ENCODE results near the gene SLC12A1. TPM values are rescaled to one million over a fixed set of nuclear protein-coding genes. Genes with fewer than 3 reads are reported as not detected.
A peak's percentile ranks its signal among the peaks of the same experiment; 100 is the strongest.

The SLC12A1 gene
- total and polyA plus RNA-seq, 5 donors from 2014 or later: not detected

DNA sequence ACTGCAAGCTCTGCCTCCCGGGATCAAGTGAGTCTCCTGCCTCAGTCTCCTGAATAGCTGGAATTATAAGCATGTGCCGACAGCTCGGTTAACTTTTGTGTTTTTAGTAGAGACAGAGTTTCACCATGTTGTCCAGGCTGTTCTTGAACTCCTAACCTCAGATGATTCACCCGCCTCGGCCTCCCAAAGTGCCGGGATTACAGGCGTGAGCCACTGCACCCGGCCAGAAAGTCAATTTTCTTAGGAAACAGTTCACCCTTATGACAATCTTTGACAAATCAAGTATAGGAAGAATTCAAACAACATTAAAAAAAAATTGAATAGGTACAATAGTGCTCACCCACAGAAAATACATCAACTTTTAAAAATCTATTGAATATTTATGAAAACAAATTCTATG lies 101.5 kb downstream of the SLC12A1 start:
- Mint-ChIP-seq H3K36me3 (no peaks in the 10 kb centered on the region), H3K4me1 (peaks cover 0 to 4% (median under 1%) of the 10 kb centered on the region in 4 donors)
- H3K4me3 ChIP-seq (ENCODE audit: low read depth, low read length): no peak overlapping the region

DNA sequence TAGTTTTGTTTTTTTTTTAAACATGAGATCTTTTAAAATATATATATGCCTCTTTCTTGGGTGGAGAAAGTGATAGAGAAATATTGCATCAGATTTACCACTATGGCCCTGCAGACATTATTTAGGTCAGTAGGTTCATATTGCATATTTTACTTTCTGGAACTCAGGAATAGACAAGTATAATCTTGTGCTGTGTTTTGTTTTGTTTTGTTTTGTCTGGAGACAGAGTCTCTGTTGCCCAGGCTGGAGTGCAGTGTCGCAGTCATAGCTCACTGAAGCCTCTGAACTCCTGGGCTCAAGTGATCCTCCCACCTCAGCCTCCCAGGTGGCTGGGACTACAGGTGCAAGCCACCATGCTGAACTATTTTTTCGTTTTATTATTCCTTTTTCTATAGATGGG lies 103.6 kb downstream of the SLC12A1 start:
- Histone ChIP-seq H3K27me3 (ENCODE audit: control insufficient read depth, insufficient read depth, low read length) (no peaks in the 10 kb centered on the region), H3K27ac (ENCODE audit: insufficient read depth, low read length, poor library complexity, severe bottlenecking) (no peak overlapping the region), H3K36me3 (ENCODE audit: control insufficient read depth, insufficient read depth, low read length) (no peaks in the 10 kb centered on the region), H3K4me3 (ENCODE audit: low read depth, low read length) (no peak overlapping the region), H3K4me1 (ENCODE audit: control insufficient read depth, insufficient read depth, low read length, poor library complexity, severe bottlenecking) (no peaks in the 10 kb centered on the region), H3K9me3 (ENCODE audit: control insufficient read depth in 2 of 2, low read length in 2 of 2) (no peaks in the 10 kb centered on the region)
- peaks cover 13% of the 10 kb centered on the region for H3K27me3 Mint-ChIP-seq
- no peak overlapping the region for H3K4me3 Mint-ChIP-seq
- DNase-seq (no peak), ATAC-seq (ENCODE audit: low read depth in 2 of 2) (no peak)
- H3K9me3 Mint-ChIP-seq: no peaks in the 10 kb centered on the region
- H3K27ac Mint-ChIP-seq: no peak overlapping the region
- H3K4me1 Mint-ChIP-seq: peaks cover 0 to 4% (median 0%) of the 10 kb centered on the region in 4 donors
- no peaks in the 10 kb centered on the region for H3K36me3 Mint-ChIP-seq

More for the DNA sequence above, 101.5 kb downstream of the SLC12A1 start:
- ATAC-seq (ENCODE audit: low read depth in 2 of 2): no peak
- no peak for DNase-seq
- Histone ChIP-seq H3K9me3 (ENCODE audit: control insufficient read depth in 2 of 2, low read length in 2 of 2) (no peaks in the 10 kb centered on the region), H3K27ac (ENCODE audit: insufficient read depth, low read length, poor library complexity, severe bottlenecking) (no peak overlapping the region), H3K4me1 (ENCODE audit: control insufficient read depth, insufficient read depth, low read length, poor library complexity, severe bottlenecking) (no peaks in the 10 kb centered on the region), H3K36me3 (ENCODE audit: control insufficient read depth, insufficient read depth, low read length) (no peaks in the 10 kb centered on the region), H3K27me3 (ENCODE audit: control insufficient read depth, insufficient read depth, low read length) (no peaks in the 10 kb centered on the region)
- H3K9me3 Mint-ChIP-seq: no peaks in the 10 kb centered on the region
- H3K27me3 Mint-ChIP-seq: peaks cover 13% of the 10 kb centered on the region
- H3K27ac Mint-ChIP-seq: no peak overlapping the region
- H3K4me3 Mint-ChIP-seq: no peak overlapping the region

DNA sequence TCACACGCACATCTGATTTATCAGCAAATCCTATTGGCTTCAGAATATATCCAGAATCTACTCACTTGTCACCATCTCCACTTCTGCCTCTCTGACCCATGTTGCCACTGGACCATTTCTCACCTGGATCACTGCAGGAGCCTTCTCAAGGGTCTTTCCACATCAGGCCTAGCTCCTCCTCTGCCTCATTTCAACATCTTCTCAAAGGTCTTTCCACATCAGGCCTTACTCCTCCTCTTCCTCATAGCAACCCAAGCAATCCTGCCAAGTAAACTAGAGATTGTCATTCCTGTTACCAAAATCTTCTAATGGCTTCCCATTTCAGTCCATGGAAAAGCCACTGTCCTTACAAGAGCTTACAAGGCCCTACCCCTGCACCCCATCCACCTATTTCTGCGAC lies 107.1 kb downstream of the SLC12A1 start:
- H3K9me3 Mint-ChIP-seq: no peaks in the 10 kb centered on the region

GRCh38 chr15:48315041-48315440 lies 108.9 kb downstream of the SLC12A1 start:
- ATAC-seq (ENCODE audit: low read depth in 2 of 2): no peak

More for the DNA sequence above, 107.1 kb downstream of the SLC12A1 start:
- Mint-ChIP-seq H3K27ac (peak overlapping the region in 1 of 3 donors; percentile 11), H3K4me1 (no peaks in the 10 kb centered on the region), H3K36me3 (no peaks in the 10 kb centered on the region), H3K4me3 (no peak overlapping the region), H3K27me3 (peaks cover 8% of the 10 kb centered on the region)
- no peaks in the 10 kb centered on the region for H3K27me3 ChIP-seq (ENCODE audit: control insufficient read depth, insufficient read depth, low read length)
- no peaks in the 10 kb centered on the region for H3K4me1 ChIP-seq (ENCODE audit: control insufficient read depth, insufficient read depth, low read length, poor library complexity, severe bottlenecking)
- H3K36me3 ChIP-seq (ENCODE audit: control insufficient read depth, insufficient read depth, low read length): no peaks in the 10 kb centered on the region
- no peak for ATAC-seq (ENCODE audit: low read depth in 2 of 2)
- no peak overlapping the region for H3K4me3 ChIP-seq (ENCODE audit: low read depth, low read length)
- no peak overlapping the region for H3K27ac ChIP-seq (ENCODE audit: insufficient read depth, low read length, poor library complexity, severe bottlenecking)
- no peak for DNase-seq
- no peaks in the 10 kb centered on the region for H3K9me3 ChIP-seq (ENCODE audit: control insufficient read depth in 2 of 2, low read length in 2 of 2)

DNA sequence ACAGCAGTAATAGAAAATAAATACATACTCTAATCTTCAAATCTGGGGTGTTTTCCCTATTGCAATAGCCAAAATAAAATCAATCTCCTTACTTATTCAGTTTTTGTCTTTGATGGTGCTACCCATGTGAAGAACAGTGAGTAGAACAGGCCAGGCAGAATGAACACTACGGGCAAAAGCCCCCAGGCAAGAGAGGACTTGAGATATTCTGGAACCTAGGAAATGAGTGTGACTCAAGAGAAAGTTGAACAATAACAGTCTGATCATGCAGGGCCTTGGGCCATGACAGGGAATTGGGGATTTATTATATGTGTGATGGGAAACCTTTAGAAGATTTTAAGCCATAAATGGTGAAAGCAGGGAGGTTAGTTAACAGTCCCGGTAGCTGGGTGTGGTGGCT lies 111.1 kb downstream of the SLC12A1 start:
- H3K9me3 ChIP-seq (ENCODE audit: control insufficient read depth in 2 of 2, low read length in 2 of 2): no peaks in the 10 kb centered on the region
- ATAC-seq (ENCODE audit: low read depth in 2 of 2) (no peak), DNase-seq (no peak)
- Mint-ChIP-seq H3K9me3 (no peaks in the 10 kb centered on the region), H3K36me3 (no peaks in the 10 kb centered on the region), H3K4me1 (peaks cover 0 to 4% (median under 1%) of the 10 kb centered on the region in 4 donors), H3K27me3 (peaks cover 9% of the 10 kb centered on the region), H3K27ac (no peak overlapping the region), H3K4me3 (no peak overlapping the region)
- no peak overlapping the region for H3K27ac ChIP-seq (ENCODE audit: insufficient read depth, low read length, poor library complexity, severe bottlenecking)
- peaks cover 1% of the 10 kb centered on the region for H3K27me3 ChIP-seq (ENCODE audit: control insufficient read depth, insufficient read depth, low read length)
- no peaks in the 10 kb centered on the region for H3K4me1 ChIP-seq (ENCODE audit: control insufficient read depth, insufficient read depth, low read length, poor library complexity, severe bottlenecking)
- no peak overlapping the region for H3K4me3 ChIP-seq (ENCODE audit: low read depth, low read length)
- H3K36me3 ChIP-seq (ENCODE audit: control insufficient read depth, insufficient read depth, low read length): no peaks in the 10 kb centered on the region

More at GRCh38 chr15:48315041-48315440, 108.9 kb downstream of the SLC12A1 start:
- H3K4me1 ChIP-seq (ENCODE audit: control insufficient read depth, insufficient read depth, low read length, poor library complexity, severe bottlenecking): no peaks in the 10 kb centered on the region
- no peak overlapping the region for H3K4me3 ChIP-seq (ENCODE audit: low read depth, low read length)
- H3K27me3 Mint-ChIP-seq: peaks cover 6% of the 10 kb centered on the region
- H3K36me3 Mint-ChIP-seq: no peaks in the 10 kb centered on the region
- H3K4me1 Mint-ChIP-seq: no peaks in the 10 kb centered on the region
- H3K9me3 Mint-ChIP-seq: no peaks in the 10 kb centered on the region
- no peak for DNase-seq
- H3K9me3 ChIP-seq (ENCODE audit: control insufficient read depth in 2 of 2, low read length in 2 of 2): no peaks in the 10 kb centered on the region
- no peak overlapping the region for H3K27ac Mint-ChIP-seq
- peaks cover 1% of the 10 kb centered on the region for H3K27me3 ChIP-seq (ENCODE audit: control insufficient read depth, insufficient read depth, low read length)
- H3K4me3 Mint-ChIP-seq: no peak overlapping the region
- no peak overlapping the region for H3K27ac ChIP-seq (ENCODE audit: insufficient read depth, low read length, poor library complexity, severe bottlenecking)
- H3K36me3 ChIP-seq (ENCODE audit: control insufficient read depth, insufficient read depth, low read length): no peaks in the 10 kb centered on the region

DNA sequence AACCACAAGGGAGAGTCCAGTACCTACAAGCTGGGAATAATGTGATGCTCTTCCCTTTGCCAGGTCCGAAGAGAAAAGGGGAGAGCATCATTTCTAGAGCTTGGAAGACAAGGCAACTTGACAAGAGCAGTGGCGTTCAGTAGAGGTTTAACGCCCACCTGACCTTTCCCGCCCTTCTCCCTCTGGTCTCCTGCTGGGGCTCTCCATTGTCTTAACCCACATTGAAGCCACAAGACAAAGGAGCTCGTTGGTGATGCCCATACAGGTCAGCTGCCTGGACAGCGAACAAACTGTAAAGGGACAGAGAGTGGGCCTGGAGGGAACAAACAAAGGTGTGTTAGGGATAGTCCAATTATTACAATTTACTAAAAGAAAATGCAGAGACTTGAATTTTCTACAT lies 112.0 kb downstream of the SLC12A1 start:
- Histone ChIP-seq H3K27ac (ENCODE audit: insufficient read depth, low read length, poor library complexity, severe bottlenecking) (no peak overlapping the region), H3K9me3 (ENCODE audit: control insufficient read depth in 2 of 2, low read length in 2 of 2) (no peaks in the 10 kb centered on the region), H3K27me3 (ENCODE audit: control insufficient read depth, insufficient read depth, low read length) (peaks cover 1% of the 10 kb centered on the region), H3K4me1 (ENCODE audit: control insufficient read depth, insufficient read depth, low read length, poor library complexity, severe bottlenecking) (no peaks in the 10 kb centered on the region), H3K36me3 (ENCODE audit: control insufficient read depth, insufficient read depth, low read length) (no peaks in the 10 kb centered on the region), H3K4me3 (ENCODE audit: low read depth, low read length) (no peak overlapping the region)
- Mint-ChIP-seq H3K27ac (no peak overlapping the region), H3K9me3 (no peaks in the 10 kb centered on the region), H3K36me3 (no peaks in the 10 kb centered on the region), H3K4me3 (no peak overlapping the region), H3K4me1 (peaks cover 0 to 4% (median under 1%) of the 10 kb centered on the region in 4 donors), H3K27me3 (peaks cover 9% of the 10 kb centered on the region)
- no peak for ATAC-seq (ENCODE audit: low read depth in 2 of 2)
- DNase-seq: no peak

- Histone ChIP-seq H3K4me1 (ENCODE audit: control insufficient read depth, insufficient read depth, low read length, poor library complexity, severe bottlenecking) (no peaks in the 10 kb centered on the region), H3K27me3 (ENCODE audit: control insufficient read depth, insufficient read depth, low read length) (peaks cover 1% of the 10 kb centered on the region), H3K36me3 (ENCODE audit: control insufficient read depth, insufficient read depth, low read length) (no peaks in the 10 kb centered on the region), H3K27ac (ENCODE audit: insufficient read depth, low read length, poor library complexity, severe bottlenecking) (no peak overlapping the region), H3K9me3 (ENCODE audit: control insufficient read depth in 2 of 2, low read length in 2 of 2) (no peaks in the 10 kb centered on the region), H3K4me3 (ENCODE audit: low read depth, low read length) (no peak overlapping the region)
- Mint-ChIP-seq H3K4me1 (peaks cover 0 to 8% (median 3%) of the 10 kb centered on the region in 4 donors), H3K9me3 (no peaks in the 10 kb centered on the region), H3K4me3 (no peak overlapping the region), H3K36me3 (no peaks in the 10 kb centered on the region), H3K27ac (no peak overlapping the region), H3K27me3 (peaks cover 5% of the 10 kb centered on the region)
- DNase-seq (no peak), ATAC-seq (ENCODE audit: low read depth in 2 of 2) (no peak)
Measured at GRCh38 chr15:48323294-48323693, 117.2 kb downstream of the SLC12A1 start.

DNA sequence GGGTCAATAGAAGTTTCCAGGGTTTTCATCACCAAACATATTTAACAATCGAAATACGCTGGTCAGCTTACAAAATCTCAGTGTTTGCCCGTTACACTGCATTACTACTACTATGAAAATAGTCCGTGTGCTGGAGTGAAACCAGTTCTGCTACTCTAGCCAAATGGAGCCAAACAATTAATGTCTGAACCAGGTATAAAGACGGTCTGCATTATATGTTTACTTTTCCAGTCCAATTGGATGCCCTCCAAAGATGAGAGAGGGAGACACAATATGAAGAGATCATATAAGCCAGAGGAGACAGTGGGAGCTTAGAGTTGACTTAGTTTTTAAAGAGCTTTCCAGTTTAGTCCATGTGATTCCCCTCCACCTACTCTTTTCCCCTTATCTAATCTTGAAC lies 118.8 kb downstream of the SLC12A1 start:
- no peak overlapping the region for H3K27ac ChIP-seq (ENCODE audit: insufficient read depth, low read length, poor library complexity, severe bottlenecking)
- ATAC-seq (ENCODE audit: low read depth in 2 of 2) (no peak), DNase-seq (no peak)
- H3K27me3 Mint-ChIP-seq: peaks cover 5% of the 10 kb centered on the region
- no peaks in the 10 kb centered on the region for H3K27me3 ChIP-seq (ENCODE audit: control insufficient read depth, insufficient read depth, low read length)
- no peaks in the 10 kb centered on the region for H3K9me3 ChIP-seq (ENCODE audit: control insufficient read depth in 2 of 2, low read length in 2 of 2)
- H3K4me1 ChIP-seq (ENCODE audit: control insufficient read depth, insufficient read depth, low read length, poor library complexity, severe bottlenecking): no peaks in the 10 kb centered on the region
- peaks cover 1 to 10% (median 4%) of the 10 kb centered on the region in 4 donors for H3K4me1 Mint-ChIP-seq
- H3K36me3 ChIP-seq (ENCODE audit: control insufficient read depth, insufficient read depth, low read length): no peaks in the 10 kb centered on the region
- H3K9me3 Mint-ChIP-seq: no peaks in the 10 kb centered on the region
- H3K36me3 Mint-ChIP-seq: no peaks in the 10 kb centered on the region
- no peak overlapping the region for H3K4me3 Mint-ChIP-seq
- H3K4me3 ChIP-seq (ENCODE audit: low read depth, low read length): no peak overlapping the region
- no peak overlapping the region for H3K27ac Mint-ChIP-seq
